HepG2 (cell line): ENCODE results near the gene SMIM21. TPM values are rescaled to one million over a fixed set of nuclear protein-coding genes. Genes with fewer than 3 reads are reported as not detected.
A peak's percentile ranks its signal among the peaks of the same experiment; 100 is the strongest.

Experiments
- ATAC-seq: fragments of 200-7000 bp; cut with Tn5 transposase; 3 replicates; pipeline ENCODE4 v1.9.1; 2020; ENCODE audit warnings: mild to moderate bottlenecking, moderate library complexity
- BruUV-seq: library from RNA; stranded (reverse); fragments of 400-500 nt; replicated peaks from 2 replicates; lab custom pipeline; 2021; lab: Mats Ljungman, UMichigan
- CTCF ChIA-PET: fragments of 300-600 bp; formaldehyde crosslinking; extraction: SDS; loops from one replicate; lab custom pipeline; 2021; ENCODE audit warnings: low total read pairs, inconsistent platforms, low intra/inter-chr PET ratio; lab: Yijun Ruan, JAX
- POLR2A ChIA-PET: fragments of 350-600 bp; sonication (Branson Sonifier 250); formaldehyde crosslinking; loops from one replicate; lab custom pipeline; 2020; ENCODE audit warnings: antibody characterized with exemption, inconsistent platforms; lab: Yijun Ruan, JAX
- DNase-seq: peaks from one replicate; pipeline ENCODE4 v3.0.0-alpha.2; 2015; ENCODE audit warnings: low spot score
- FAIRE-seq: peaks from 3 replicates; lab custom pipeline; 2011; peaks lifted over from hg19 to GRCh38; lab: Jason Lieb, UNC
- H2AFZ ChIP-seq: one replicate; pipeline ENCODE4 v1.6.1; 2011; ENCODE audit warnings: low read length, inconsistent platforms
- H3K27ac ChIP-seq: fragments of 300-600 bp; 3 replicates; pipeline ENCODE4 v1.8.0; 2011; ENCODE audit warnings: mixed run types, mild to moderate bottlenecking, mixed read lengths, low read length, inconsistent platforms; ENCODE audit not compliant: insufficient read depth; ENCODE audit errors: extremely low read length
- H3K27me3 ChIP-seq, 2 experiments: fragments of 200-600 bp in 1 of 2; 2 replicates in 1 of 2; 3 replicates in 1 of 2; pipeline versions ENCODE4 v1.6.0 to v1.8.0; 2011; ENCODE audit warnings: low read length in 2 of 2, mild to moderate bottlenecking in 2 of 2, moderate library complexity in 2 of 2, inconsistent platforms in 1 of 2; ENCODE audit not compliant: insufficient read depth in 2 of 2, control insufficient read depth in 1 of 2
- H3K36me3 ChIP-seq, 2 experiments: fragments of 200-600 bp in 1 of 2; replicated peaks in 1 of 2; 2 replicates in 1 of 2; 3 replicates in 1 of 2; pipeline versions ENCODE4 v1.5.1 to v1.8.0; 2011; ENCODE audit warnings: low read length in 2 of 2, inconsistent platforms in 1 of 2; ENCODE audit not compliant: insufficient read depth in 2 of 2, control insufficient read depth in 1 of 2
- H3K4me1 ChIP-seq: 2 replicates; pipeline ENCODE4 v1.5.1; 2012; ENCODE audit warnings: low read length, inconsistent platforms; ENCODE audit not compliant: insufficient read depth
- H3K4me2 ChIP-seq: 2 replicates; pipeline ENCODE4 v1.6.0; 2011; ENCODE audit warnings: low read depth, low read length, inconsistent platforms
- H3K4me3 ChIP-seq, 3 experiments: fragments of 200-600 bp in 1 of 3; sonication (generic), shearing (Covaris generic) in 1 of 3; replicated peaks in 1 of 3; 2 replicates each; pipeline ENCODE4 v1.5.1; 2011 to 2016; ENCODE audit warnings: low read length in 3 of 3, inconsistent platforms in 2 of 3, low read depth in 2 of 3, mild to moderate bottlenecking in 2 of 3, control low read depth in 1 of 3, mixed read lengths in 1 of 3; ENCODE audit not compliant: insufficient read depth in 1 of 3
- H3K79me2 ChIP-seq: one replicate; pipeline ENCODE4 v1.6.1; 2011; ENCODE audit warnings: low read length, inconsistent platforms; ENCODE audit not compliant: insufficient read depth
- H3K9ac ChIP-seq: 2 replicates; pipeline ENCODE4 v1.6.0; 2011; ENCODE audit warnings: mild to moderate bottlenecking, low read depth, low read length, inconsistent platforms; ENCODE audit not compliant: insufficient read depth
- H3K9me3 ChIP-seq: 2 replicates; pipeline ENCODE4 v1.5.1; 2012; ENCODE audit warnings: mild to moderate bottlenecking, low read length
- H4K20me1 ChIP-seq: 2 replicates; pipeline ENCODE4 v1.6.0; 2011; ENCODE audit warnings: inconsistent platforms, mild to moderate bottlenecking, low read length, moderate library complexity; ENCODE audit not compliant: insufficient read depth
- ATF7 ChIP-seq, 2 experiments: fragments of 450-650 bp in 1 of 2; sonication (generic) in 1 of 2; formaldehyde crosslinking in 1 of 2; IDR thresholded peaks; 2 replicates each; pipeline versions ENCODE4 v1.4.0 to v1.6.1; 2016 to 2020; ENCODE audit warnings: antibody characterized with exemption in 1 of 2, mild to moderate bottlenecking in 1 of 2, missing genetic modification reagents in 1 of 2
- CREB1 ChIP-seq, 2 experiments: fragments of 450-650 bp in 1 of 2; IDR thresholded peaks; 2 replicates each; pipeline ENCODE4 v1.6.1; 2016 to 2017; ENCODE audit warnings: control low read depth in 1 of 2, mild to moderate bottlenecking in 1 of 2, missing compliant biosample characterization in 1 of 2, missing genetic modification characterization in 1 of 2
- FIP1L1 ChIP-seq: fragments of 200-400 bp; formaldehyde crosslinking; IDR thresholded peaks from 2 replicates; pipeline ENCODE4 v1.6.1; 2018; ENCODE audit warnings: low read depth, mild to moderate bottlenecking, low read length, moderate library complexity, borderline replicate concordance; ENCODE audit not compliant: insufficient read depth
- GABPB1 ChIP-seq: IDR thresholded peaks from 2 replicates; pipeline ENCODE4 v1.6.1; 2016; ENCODE audit warnings: mild to moderate bottlenecking, missing genetic modification reagents, moderate library complexity, missing compliant biosample characterization
- KAT2B ChIP-seq: fragments of 150-350 bp; IDR thresholded peaks from 2 replicates; pipeline ENCODE4 v1.6.1; 2014; ENCODE audit warnings: low read depth, low read length, borderline replicate concordance
- SOX5 ChIP-seq: IDR thresholded peaks from 2 replicates; pipeline ENCODE4 v1.6.1; 2016; ENCODE audit warnings: borderline replicate concordance
- SRF ChIP-seq: IDR thresholded peaks from 2 replicates; pipeline ENCODE4 v1.6.1; 2011; ENCODE audit warnings: mild to moderate bottlenecking, low read depth, low read length, moderate library complexity
- ZFAT ChIP-seq: sonication (generic); formaldehyde crosslinking; conservative IDR thresholded peaks from 2 replicates; pipeline ENCODE4 v1.8.1; 2023; ENCODE audit warnings: missing genetic modification reagents, inconsistent platforms
- ZFP41 ChIP-seq: sonication (generic); formaldehyde crosslinking; IDR thresholded peaks from 2 replicates; pipeline ENCODE4 v1.4.0; 2020; ENCODE audit warnings: mild to moderate bottlenecking, missing genetic modification reagents, borderline replicate concordance
- ZNF510 ChIP-seq: sonication (generic); formaldehyde crosslinking; IDR thresholded peaks from 2 replicates; pipeline ENCODE4 v1.4.0; 2020; ENCODE audit warnings: low read depth, mild to moderate bottlenecking, missing genetic modification reagents
- WGBS: methylation state at CpG from one replicate; pipeline ENCODE4 v1.1.6; 2017; ENCODE audit warnings: low lambda C conversion rate; 5-methylcytosine and 5-hydroxymethylcytosine counted together
- in situ Hi-C: cut with HindIII; loops from 2 replicates; pipeline ENCODE4 v1.10.0; 2017; ENCODE audit warnings: low pct_unique_long_range_greater_than_20kb; ENCODE audit not compliant: extremely low pct_ligation_motif_present
- intact Hi-C: fragments of 100-400 bp; cut with micrococcal nuclease; formaldehyde crosslinking; loops from one replicate; pipeline ENCODE4 v1.10.0; 2022; ENCODE audit not compliant: unreplicated experiment
- polyA plus RNA-seq, 8 experiments: library from polyadenylated mRNA; depleted of rRNA in 3 of 8; stranded (reverse) in 7 of 8; unstranded in 1 of 8; fragments of >200 nt; fragmentation: Illumina TruSeq in 4 of 8; extraction: Trizol in 4 of 8; gene quantifications; 2 replicates each; pipeline versions ENCODE4 v1.2.1 to v1.2.3, GENCODE V29; 2011 to 2016; ENCODE audit warnings: low read depth in 4 of 8, missing spikeins in 1 of 8, mixed read lengths in 1 of 8; ENCODE audit not compliant: insufficient read depth in 1 of 8
- total RNA-seq, 5 experiments: library from RNA; depleted of rRNA; stranded (reverse); fragments of >200 nt; fragmentation: Illumina TruSeq; extraction: Trizol; gene quantifications; 2 replicates each; pipeline ENCODE4 v1.2.3, GENCODE V29; 2016; ENCODE audit warnings: low read depth in 1 of 5
- TF ChIP-seq, protein P1 (sequence below): sonication (generic); formaldehyde crosslinking; IDR thresholded peaks from 2 replicates; pipeline ENCODE4 v1.5.1; 2020; ENCODE audit warnings: missing genetic modification reagents, mild to moderate bottlenecking, borderline replicate concordance
- TF ChIP-seq, protein P2 (sequence below): sonication (generic); formaldehyde crosslinking; IDR thresholded peaks from 2 replicates; pipeline ENCODE4 v1.4.0; 2020; ENCODE audit warnings: mild to moderate bottlenecking, missing genetic modification reagents

SMIM21 gene
- total and polyA plus RNA-seq, 2 of the 13 experiments (the other 11 are each of a cell fraction or from before 2014, with no cell fraction given): not detected

DNA sequence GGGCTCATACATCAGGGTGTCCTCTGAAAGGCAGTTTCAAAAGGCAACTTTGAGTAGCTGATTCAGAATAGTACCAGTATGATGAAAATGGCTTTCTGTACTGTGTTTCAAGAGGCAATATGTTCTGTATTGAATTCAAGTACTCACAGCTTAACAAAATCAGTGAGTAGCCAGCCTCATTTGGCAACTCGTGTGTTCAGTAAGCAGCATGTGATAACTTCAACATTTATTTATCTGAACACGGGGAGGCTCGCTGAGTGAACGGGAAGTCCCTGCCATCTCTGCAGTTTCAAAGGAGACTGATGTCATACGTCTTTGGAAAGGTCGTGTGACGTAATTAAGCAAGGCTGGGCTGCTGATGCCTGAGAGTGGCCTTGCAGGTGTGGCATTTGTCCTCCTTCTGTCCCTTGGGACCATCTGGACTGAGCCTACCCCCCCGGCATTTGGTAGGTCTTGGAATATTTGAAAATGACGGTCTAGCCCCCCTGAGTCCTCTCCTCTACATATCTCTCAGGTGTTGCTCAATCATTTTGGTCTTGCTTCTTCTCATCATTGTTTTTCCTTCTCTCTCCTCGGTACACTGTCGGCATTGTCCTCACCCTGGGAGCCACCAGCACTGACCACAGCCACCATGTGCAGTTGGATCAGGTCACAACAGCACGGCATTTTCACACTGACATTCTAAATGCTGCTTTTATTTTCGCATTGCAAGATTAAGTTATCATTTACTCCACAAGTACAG lies 62.8 kb downstream of the SMIM21 start:
- DNase-seq: no peak
- WGBS: 14% methylated on average over 11 of the region's 13 CpGs

More for the DNA sequence above, 62.8 kb downstream of the SMIM21 start:
- Histone ChIP-seq H2AFZ (no peak overlapping the region), H3K9me3 (no peaks in the 10 kb centered on the region), H3K36me3 (no peaks in the 10 kb centered on the region), H3K4me3 (no peak overlapping the region), H3K27me3 (peaks cover 0 to 43% of the 10 kb centered on the region in 2 experiments; a peak in 2 of 5 replicates), H3K27ac (no peak overlapping the region), H4K20me1 (no peaks in the 10 kb centered on the region), H3K4me2 (no peak overlapping the region), H3K9ac (no peak overlapping the region), H3K79me2 (no peaks in the 10 kb centered on the region), H3K4me1 (no peaks in the 10 kb centered on the region)
- intact Hi-C loops (no loop called here), in situ Hi-C loops (no loop called here)
- ATAC-seq: no peak
- POLR2A ChIA-PET: no interaction called here
- BruUV-seq: no TSS peak
- CTCF ChIA-PET: no interaction called here
- no peak for FAIRE-seq
- no peak for TF ChIP-seq ZNF510 (CRISPR knock-in tag)
- TF ChIP-seq GABPB1 (CRISPR knock-in tag): no peak
- TF ChIP-seq SRF: no peak
- peak; percentile 77 for TF ChIP-seq CREB1 (IDR thresholded peaks at IDR 0.05)
- no peak for TF ChIP-seq CREB1 (CRISPR knock-in tag; IDR thresholded peaks at IDR 0.05)
- TF ChIP-seq KAT2B: no peak
- TF ChIP-seq SOX5: no peak
- TF ChIP-seq ATF7 (IDR thresholded peaks at IDR 0.05): peak; percentile 56; the same call in 1 of the 2 replicates
- TF ChIP-seq ATF7 (CRISPR knock-in tag; IDR thresholded peaks at IDR 0.05): no peak
- no peak for TF ChIP-seq ZFAT
- TF ChIP-seq ZFP41 (CRISPR knock-in tag): no peak
- TF ChIP-seq, protein P1, sequence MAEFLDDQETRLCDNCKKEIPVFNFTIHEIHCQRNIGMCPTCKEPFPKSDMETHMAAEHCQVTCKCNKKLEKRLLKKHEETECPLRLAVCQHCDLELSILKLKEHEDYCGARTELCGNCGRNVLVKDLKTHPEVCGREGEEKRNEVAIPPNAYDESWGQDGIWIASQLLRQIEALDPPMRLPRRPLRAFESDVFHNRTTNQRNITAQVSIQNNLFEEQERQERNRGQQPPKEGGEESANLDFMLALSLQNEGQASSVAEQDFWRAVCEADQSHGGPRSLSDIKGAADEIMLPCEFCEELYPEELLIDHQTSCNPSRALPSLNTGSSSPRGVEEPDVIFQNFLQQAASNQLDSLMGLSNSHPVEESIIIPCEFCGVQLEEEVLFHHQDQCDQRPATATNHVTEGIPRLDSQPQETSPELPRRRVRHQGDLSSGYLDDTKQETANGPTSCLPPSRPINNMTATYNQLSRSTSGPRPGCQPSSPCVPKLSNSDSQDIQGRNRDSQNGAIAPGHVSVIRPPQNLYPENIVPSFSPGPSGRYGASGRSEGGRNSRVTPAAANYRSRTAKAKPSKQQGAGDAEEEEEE (CRISPR knock-in tag): no peak
- TF ChIP-seq FIP1L1: no peak
- TF ChIP-seq, protein P2, sequence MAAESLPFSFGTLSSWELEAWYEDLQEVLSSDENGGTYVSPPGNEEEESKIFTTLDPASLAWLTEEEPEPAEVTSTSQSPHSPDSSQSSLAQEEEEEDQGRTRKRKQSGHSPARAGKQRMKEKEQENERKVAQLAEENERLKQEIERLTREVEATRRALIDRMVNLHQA (CRISPR knock-in tag): no peak
